Measurements from ENCODE around the gene NLRC5. TPM values are rescaled to one million over a fixed set of nuclear protein-coding genes. Genes with fewer than 3 reads are reported as not detected.

The NLRC5 gene
- total RNA-seq, 1 donor from 2014 or later, result 44.9 TPM

GRCh38 chr16:57125969-57126368 is 136.6 kb downstream of the NLRC5 start:
- Histone ChIP-seq H3K4me1 (no peaks in the 10 kb centered on the region), H3K36me3 (peaks cover 19% of the 10 kb centered on the region), H3K27me3 (no peaks in the 10 kb centered on the region), H3K9me3 (no peaks in the 10 kb centered on the region), H3K4me3 (no peak overlapping the region), H3K27ac (no peak overlapping the region)
- DNase-seq, result no peak
- ATAC-seq, result no peak
- intact Hi-C loops (cut with DNase I), result no loop called here
- TF ChIP-seq CTCF (IDR thresholded peaks at IDR 0.05), result no peak

GRCh38 chr16:57126411-57126810 is 137.1 kb downstream of the NLRC5 start:
- intact Hi-C loops (cut with DNase I), result no loop called here
- no peak for TF ChIP-seq CTCF (IDR thresholded peaks at IDR 0.05)
- Histone ChIP-seq H3K4me3 (no peak overlapping the region), H3K9me3 (no peaks in the 10 kb centered on the region), H3K4me1 (no peaks in the 10 kb centered on the region), H3K36me3 (peaks cover 19% of the 10 kb centered on the region), H3K27ac (no peak overlapping the region), H3K27me3 (no peaks in the 10 kb centered on the region)
- ATAC-seq, result no peak
- no peak for DNase-seq

GRCh38 chr16:57127037-57127763 is 137.8 kb downstream of the NLRC5 start:
- Histone ChIP-seq H3K4me1 (no peaks in the 10 kb centered on the region), H3K36me3 (peaks cover 11% of the 10 kb centered on the region), H3K27ac (no peak overlapping the region), H3K27me3 (no peaks in the 10 kb centered on the region), H3K4me3 (no peak overlapping the region), H3K9me3 (no peaks in the 10 kb centered on the region)
- no peak for ATAC-seq
- intact Hi-C loops (cut with DNase I), result no loop called here
- DNase-seq, result no peak
- no peak for TF ChIP-seq CTCF (IDR thresholded peaks at IDR 0.05)

- ATAC-seq, result no peak
- no peaks in the 10 kb centered on the region for H3K4me1 ChIP-seq
- no peaks in the 10 kb centered on the region for H3K9me3 ChIP-seq
- H3K36me3 ChIP-seq, result peaks cover 8% of the 10 kb centered on the region
- H3K27me3 ChIP-seq, result no peaks in the 10 kb centered on the region
- no peak overlapping the region for H3K27ac ChIP-seq
- no peak for TF ChIP-seq CTCF (IDR thresholded peaks at IDR 0.05)
- no peak overlapping the region for H3K4me3 ChIP-seq
- no peak for DNase-seq
- intact Hi-C loops (cut with DNase I), result no loop called here
These were observed 138.5 kb downstream of the NLRC5 start for GRCh38 chr16:57127836-57128235.

- intact Hi-C loops (cut with DNase I), result no loop called here
- ATAC-seq (peak; percentile 6), DNase-seq (no peak)
- no peak overlapping the region for H3K4me3 ChIP-seq
- H3K27ac ChIP-seq, result no peak overlapping the region
- H3K27me3 ChIP-seq, result no peaks in the 10 kb centered on the region
- peaks cover 8% of the 10 kb centered on the region for H3K36me3 ChIP-seq
- no peaks in the 10 kb centered on the region for H3K9me3 ChIP-seq
- TF ChIP-seq CTCF (IDR thresholded peaks at IDR 0.05), result no peak
- H3K4me1 ChIP-seq, result no peaks in the 10 kb centered on the region
These were observed 139.5 kb downstream of the NLRC5 start for GRCh38 chr16:57128771-57129389.
